Measurements from ENCODE around the gene UTS2R. TPM values are rescaled to one million over a fixed set of nuclear protein-coding genes. Genes with fewer than 3 reads are reported as not detected.

UTS2R gene
- total RNA-seq, 1 donor from 2014 or later: not detected

GRCh38 chr17:82348434-82348833 lies 23.1 kb upstream of the UTS2R start:
- no peak for TF ChIP-seq CTCF (IDR thresholded peaks at IDR 0.05)
- TF ChIP-seq EZH2 (IDR thresholded peaks at IDR 0.05): no peak
- no peak for TF ChIP-seq EZH2phosphoT487 (IDR thresholded peaks at IDR 0.05)
- peaks cover 9% of the 10 kb centered on the region for H3K4me1 ChIP-seq
- H4K20me1 ChIP-seq (ENCODE audit: low read depth): no peaks in the 10 kb centered on the region
- peaks cover 3% of the 10 kb centered on the region for H3F3A ChIP-seq (ENCODE audit: low read depth)
- DNase-seq (ENCODE audit: low spot score): no peak
- H3K27ac ChIP-seq: no peak overlapping the region
- H3K4me2 ChIP-seq: no peak overlapping the region
- Mint-ChIP-seq H3K27ac (no peak overlapping the region), H3K9me3 (no peaks in the 10 kb centered on the region), H3K4me1 (peaks cover 31% of the 10 kb centered on the region), H3K27me3 (ENCODE audit: insufficient read depth, low read depth) (peaks cover 5% of the 10 kb centered on the region), H3K36me3 (no peaks in the 10 kb centered on the region), H3K4me3 (peak overlapping the region; percentile 33)
- H3K27me3 ChIP-seq: no peaks in the 10 kb centered on the region
- no peaks in the 10 kb centered on the region for H3K79me2 ChIP-seq (ENCODE audit: low read depth)
- no peak overlapping the region for H2AFZ ChIP-seq (replicated peaks)
- H3K36me3 ChIP-seq: no peaks in the 10 kb centered on the region
- no peak overlapping the region for H3K4me3 ChIP-seq
- H3K9ac ChIP-seq: no peak overlapping the region
- no peaks in the 10 kb centered on the region for H3K9me3 ChIP-seq (ENCODE audit: low read depth)

GRCh38 chr17:82348866-82349265 lies 22.7 kb upstream of the UTS2R start:
- H3K27me3 Mint-ChIP-seq (ENCODE audit: insufficient read depth, low read depth): peaks cover 5% of the 10 kb centered on the region

GRCh38 chr17:82349287-82349701 lies 22.3 kb upstream of the UTS2R start:
- TF ChIP-seq EZH2 (IDR thresholded peaks at IDR 0.05) (no peak), CTCF (IDR thresholded peaks at IDR 0.05) (no peak), EZH2phosphoT487 (IDR thresholded peaks at IDR 0.05) (no peak)
- Histone ChIP-seq H3K79me2 (ENCODE audit: low read depth) (no peaks in the 10 kb centered on the region), H3K9me3 (ENCODE audit: low read depth) (no peaks in the 10 kb centered on the region), H3K4me1 (peaks cover 9% of the 10 kb centered on the region), H3K4me3 (no peak overlapping the region), H3K36me3 (no peaks in the 10 kb centered on the region), H3K27me3 (no peaks in the 10 kb centered on the region), H3K9ac (no peak overlapping the region), H3K27ac (no peak overlapping the region), H3K4me2 (no peak overlapping the region), H2AFZ (replicated peaks) (no peak overlapping the region), H3F3A (ENCODE audit: low read depth) (no peaks in the 10 kb centered on the region), H4K20me1 (ENCODE audit: low read depth) (no peaks in the 10 kb centered on the region)
- Mint-ChIP-seq H3K9me3 (no peaks in the 10 kb centered on the region), H3K4me1 (peaks cover 28% of the 10 kb centered on the region), H3K27ac (peak overlapping the region; percentile 61), H3K27me3 (ENCODE audit: insufficient read depth, low read depth) (peaks cover 7% of the 10 kb centered on the region), H3K4me3 (no peak overlapping the region), H3K36me3 (no peaks in the 10 kb centered on the region)
- no peak for DNase-seq (ENCODE audit: low spot score)

More at GRCh38 chr17:82348866-82349265, 22.7 kb upstream of the UTS2R start:
- DNase-seq (ENCODE audit: low spot score): no peak
- H3K4me3 ChIP-seq: no peak overlapping the region
- peak overlapping the region; percentile 33 for H3K4me3 Mint-ChIP-seq
- no peaks in the 10 kb centered on the region for H3K9me3 Mint-ChIP-seq
- H3K36me3 ChIP-seq: no peaks in the 10 kb centered on the region
- no peaks in the 10 kb centered on the region for H3K36me3 Mint-ChIP-seq
- TF ChIP-seq CTCF (IDR thresholded peaks at IDR 0.05): no peak
- TF ChIP-seq EZH2phosphoT487 (IDR thresholded peaks at IDR 0.05): no peak
- TF ChIP-seq EZH2 (IDR thresholded peaks at IDR 0.05): no peak
- H4K20me1 ChIP-seq (ENCODE audit: low read depth): no peaks in the 10 kb centered on the region
- H3K79me2 ChIP-seq (ENCODE audit: low read depth): no peaks in the 10 kb centered on the region
- no peak overlapping the region for H3K4me2 ChIP-seq
- H3K27ac Mint-ChIP-seq: no peak overlapping the region
- H3K9me3 ChIP-seq (ENCODE audit: low read depth): no peaks in the 10 kb centered on the region
- no peaks in the 10 kb centered on the region for H3K27me3 ChIP-seq
- H3K4me1 ChIP-seq: peaks cover 9% of the 10 kb centered on the region
- H3F3A ChIP-seq (ENCODE audit: low read depth): no peaks in the 10 kb centered on the region
- no peak overlapping the region for H3K9ac ChIP-seq
- H3K27ac ChIP-seq: no peak overlapping the region
- peaks cover 28% of the 10 kb centered on the region for H3K4me1 Mint-ChIP-seq
- no peak overlapping the region for H2AFZ ChIP-seq (replicated peaks)
